Chondrocyte (in vitro differentiated cells): Measurements from ENCODE around the gene LYZL1. TPM values are rescaled to one million over a fixed set of nuclear protein-coding genes. Genes with fewer than 3 reads are reported as not detected.
"Not testable (repeated sequence)": the region's sequence is repeated elsewhere in the genome, so short reads cannot be mapped to it uniquely, and the experiment has no call there.

Source experiments
- DNase-seq: peaks from one replicate; pipeline ENCODE4 v3.0.0; 2021; ENCODE audit warnings: mixed read lengths, low spot score
- H3K27ac Mint-ChIP-seq: one replicate; pipeline ENCODE4 v1.8.0; 2021; ENCODE audit warnings: mild to moderate bottlenecking, moderate library complexity, mixed read lengths; ENCODE audit not compliant: unreplicated experiment
- H3K27me3 Mint-ChIP-seq: 2 replicates; pipeline ENCODE4 v1.8.0; 2021; ENCODE audit warnings: low read depth, mixed read lengths
- H3K36me3 Mint-ChIP-seq: 2 replicates; pipeline ENCODE4 v1.8.0; 2021; ENCODE audit warnings: low read depth, mixed read lengths
- H3K4me1 Mint-ChIP-seq: 2 replicates; pipeline ENCODE4 v1.8.0; 2021; ENCODE audit warnings: low read depth, mild to moderate bottlenecking, mixed read lengths
- H3K4me3 Mint-ChIP-seq: one replicate; pipeline ENCODE4 v1.8.0; 2021; ENCODE audit warnings: mild to moderate bottlenecking, moderate library complexity, mixed read lengths; ENCODE audit not compliant: unreplicated experiment
- H3K9me3 Mint-ChIP-seq: 2 replicates; pipeline ENCODE4 v1.8.0; 2021; ENCODE audit warnings: low read depth, mixed read lengths
- total RNA-seq: library from RNA; stranded (reverse); gene quantifications from 3 replicates; pipeline ENCODE4 v1.2.1, GENCODE V29; 2021
- TF ChIP-seq, protein P1 (sequence below): fragments of 200-600 bp; sonication (generic); IDR thresholded peaks from 2 replicates; pipeline ENCODE4 v1.5.0; 2021; ENCODE audit warnings: antibody characterized with exemption, mild to moderate bottlenecking, moderate library complexity

Gene LYZL1
- total RNA-seq, 1 donor from 2014 or later, result not detected

DNA sequence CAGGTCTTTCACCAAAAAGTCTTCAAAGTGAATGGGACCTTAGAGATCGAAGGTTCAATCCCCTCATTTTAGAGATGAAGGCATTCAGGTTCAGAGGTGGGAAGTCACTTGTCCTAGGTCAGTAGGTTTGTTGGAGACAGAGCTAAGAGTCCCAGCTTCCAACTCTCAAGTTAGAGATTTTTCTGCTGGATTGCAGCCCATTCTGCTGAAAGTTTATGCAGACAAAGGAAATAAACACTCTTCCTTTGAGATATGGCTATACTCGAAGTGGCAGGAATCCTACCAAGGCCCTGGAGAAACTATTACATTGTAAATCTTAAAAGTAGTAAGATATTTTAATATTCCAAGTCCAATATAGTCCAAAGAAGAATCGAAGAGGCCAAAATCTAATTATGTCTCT is 64.4 kb downstream of the LYZL1 start:
- H3K36me3 Mint-ChIP-seq, result no peaks in the 10 kb centered on the region
- peaks cover 3% of the 10 kb centered on the region for H3K9me3 Mint-ChIP-seq
- no peak overlapping the region for H3K4me3 Mint-ChIP-seq
- H3K4me1 Mint-ChIP-seq, result peaks cover 20% of the 10 kb centered on the region
- TF ChIP-seq, protein P1, sequence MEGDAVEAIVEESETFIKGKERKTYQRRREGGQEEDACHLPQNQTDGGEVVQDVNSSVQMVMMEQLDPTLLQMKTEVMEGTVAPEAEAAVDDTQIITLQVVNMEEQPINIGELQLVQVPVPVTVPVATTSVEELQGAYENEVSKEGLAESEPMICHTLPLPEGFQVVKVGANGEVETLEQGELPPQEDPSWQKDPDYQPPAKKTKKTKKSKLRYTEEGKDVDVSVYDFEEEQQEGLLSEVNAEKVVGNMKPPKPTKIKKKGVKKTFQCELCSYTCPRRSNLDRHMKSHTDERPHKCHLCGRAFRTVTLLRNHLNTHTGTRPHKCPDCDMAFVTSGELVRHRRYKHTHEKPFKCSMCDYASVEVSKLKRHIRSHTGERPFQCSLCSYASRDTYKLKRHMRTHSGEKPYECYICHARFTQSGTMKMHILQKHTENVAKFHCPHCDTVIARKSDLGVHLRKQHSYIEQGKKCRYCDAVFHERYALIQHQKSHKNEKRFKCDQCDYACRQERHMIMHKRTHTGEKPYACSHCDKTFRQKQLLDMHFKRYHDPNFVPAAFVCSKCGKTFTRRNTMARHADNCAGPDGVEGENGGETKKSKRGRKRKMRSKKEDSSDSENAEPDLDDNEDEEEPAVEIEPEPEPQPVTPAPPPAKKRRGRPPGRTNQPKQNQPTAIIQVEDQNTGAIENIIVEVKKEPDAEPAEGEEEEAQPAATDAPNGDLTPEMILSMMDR, result no peak
- H3K27me3 Mint-ChIP-seq, result peaks cover 3% of the 10 kb centered on the region
- H3K27ac Mint-ChIP-seq, result no peak overlapping the region
- DNase-seq, result no peak

DNA sequence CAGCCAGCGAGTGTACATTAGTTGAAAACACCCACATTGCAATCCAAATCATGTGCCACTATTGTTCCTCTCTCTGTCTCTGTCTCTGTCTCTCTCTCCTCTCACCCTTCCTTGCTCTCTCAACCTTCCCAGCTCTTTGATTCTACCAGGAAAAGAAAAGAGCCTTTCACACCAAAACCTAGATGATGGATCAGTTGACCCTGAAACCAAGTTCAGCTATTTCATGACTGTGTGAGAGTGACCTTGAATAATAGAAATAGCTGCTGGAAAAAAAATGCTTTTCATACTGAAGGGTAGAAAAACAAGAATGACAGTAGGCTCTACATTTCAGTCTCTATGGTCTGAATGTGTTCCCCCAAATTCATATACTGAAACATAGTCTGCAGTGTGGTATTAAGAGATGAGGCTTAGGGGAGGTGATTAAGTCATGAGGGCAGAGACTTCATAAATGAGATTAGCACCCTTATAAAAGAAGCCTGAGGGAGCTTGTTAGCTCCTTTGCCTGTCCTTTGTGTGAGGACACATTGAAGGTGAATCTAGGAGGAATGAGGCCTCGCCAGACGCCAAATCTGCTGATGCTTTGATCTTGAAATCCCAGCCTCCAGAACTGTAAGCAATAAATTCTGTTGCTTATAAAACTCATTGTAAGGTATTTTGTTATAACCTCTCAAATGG is 65.2 kb downstream of the LYZL1 start:
- H3K36me3 Mint-ChIP-seq, result no peaks in the 10 kb centered on the region
- no peak for DNase-seq
- H3K27ac Mint-ChIP-seq, result no peak overlapping the region
- no peak overlapping the region for H3K4me3 Mint-ChIP-seq
- TF ChIP-seq, protein P1, result no peak
- H3K27me3 Mint-ChIP-seq, result peaks cover 3% of the 10 kb centered on the region
- H3K4me1 Mint-ChIP-seq, result peaks cover 20% of the 10 kb centered on the region
- H3K9me3 Mint-ChIP-seq, result peaks cover 3% of the 10 kb centered on the region

DNA sequence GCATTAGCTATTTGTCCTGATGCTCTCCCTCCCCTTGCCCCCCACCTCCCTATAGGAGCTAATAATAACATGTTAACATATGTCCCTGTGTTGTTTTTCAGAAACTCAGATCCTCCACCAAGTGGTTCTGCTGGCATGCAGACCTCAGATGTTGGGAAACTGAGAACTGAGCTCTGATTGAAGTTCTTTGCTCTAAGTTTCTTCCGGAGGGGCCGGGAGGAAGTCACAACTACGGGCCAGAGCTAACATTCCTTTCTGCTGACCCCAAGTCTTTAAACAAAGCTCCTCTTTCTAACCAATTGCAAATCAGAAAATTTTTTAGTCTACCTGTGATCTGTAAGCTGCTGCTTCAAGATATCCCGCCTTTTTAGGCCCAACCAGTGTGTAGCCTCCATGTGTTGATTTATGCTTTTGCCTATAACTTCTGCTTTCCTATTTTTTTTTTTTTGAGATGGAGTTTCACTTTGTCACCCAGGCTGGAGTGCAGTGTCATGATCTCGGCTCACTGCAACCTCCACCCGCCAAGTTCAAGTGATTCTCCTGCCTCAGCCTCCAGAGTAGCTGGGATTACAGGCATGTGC is 66.6 kb downstream of the LYZL1 start:
- Mint-ChIP-seq H3K27ac (peak overlapping the region; percentile 19), H3K36me3 (no peaks in the 10 kb centered on the region), H3K9me3 (no peaks in the 10 kb centered on the region), H3K4me1 (peaks cover 20% of the 10 kb centered on the region), H3K27me3 (peaks cover 3% of the 10 kb centered on the region), H3K4me3 (no peak overlapping the region)
- no peak for DNase-seq
- TF ChIP-seq, protein P1, result no peak

DNA sequence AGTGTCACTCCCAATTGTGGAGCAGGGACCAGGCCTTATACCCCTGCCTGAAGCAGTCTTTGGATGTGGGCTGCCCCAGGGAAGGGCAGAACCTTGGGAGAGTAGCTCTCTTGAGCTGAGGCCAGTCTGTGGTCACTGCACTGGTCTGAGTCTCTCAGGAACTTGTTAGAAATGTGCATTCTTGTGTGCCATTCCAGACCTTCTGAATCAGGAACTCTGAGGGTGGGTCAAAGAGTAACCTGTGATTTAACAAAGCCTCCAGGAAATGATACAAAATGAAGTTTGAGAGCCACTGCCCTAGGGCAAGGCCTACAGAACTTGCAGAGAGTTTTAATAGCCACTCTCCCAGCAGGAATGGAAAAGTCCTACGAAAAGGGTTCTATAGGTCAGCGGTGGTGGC is 68.1 kb downstream of the LYZL1 start:
- no peaks in the 10 kb centered on the region for H3K36me3 Mint-ChIP-seq
- H3K4me1 Mint-ChIP-seq, result peaks cover 20% of the 10 kb centered on the region
- H3K9me3 Mint-ChIP-seq, result no peaks in the 10 kb centered on the region
- DNase-seq, result no peak
- H3K27ac Mint-ChIP-seq, result no peak overlapping the region
- TF ChIP-seq, protein P1, result no peak
- no peak overlapping the region for H3K4me3 Mint-ChIP-seq
- no peaks in the 10 kb centered on the region for H3K27me3 Mint-ChIP-seq

DNA sequence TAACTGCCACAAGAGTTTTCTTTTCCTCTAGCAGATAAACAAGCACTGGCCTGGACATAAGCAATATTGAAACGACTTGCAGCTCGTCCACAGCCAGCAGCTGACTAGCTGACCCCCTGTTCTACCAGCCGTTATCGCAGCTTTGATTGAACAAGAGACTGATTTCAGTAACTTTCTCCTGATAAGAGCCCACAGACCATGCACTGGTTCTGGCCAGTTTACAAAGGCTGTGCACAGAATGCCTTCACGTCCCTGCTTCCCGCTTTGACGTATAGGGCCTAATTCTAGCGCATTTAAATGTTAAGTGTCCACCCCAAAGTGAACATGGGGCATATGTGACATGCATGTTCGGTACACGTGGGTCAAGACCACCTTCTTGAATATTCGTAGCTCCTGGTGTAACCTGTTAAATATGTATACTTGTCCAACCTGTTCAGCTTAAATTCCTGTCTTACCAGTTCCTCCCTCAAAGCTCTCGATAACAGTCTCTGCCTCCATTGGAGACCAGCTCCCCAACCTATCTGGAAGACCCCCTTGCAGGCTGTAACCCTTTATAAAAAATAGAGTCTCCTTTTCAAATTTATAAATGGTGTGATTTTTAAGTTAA is 69.2 kb downstream of the LYZL1 start:
- Mint-ChIP-seq H3K4me3 (no peak overlapping the region), H3K4me1 (peaks cover 20% of the 10 kb centered on the region), H3K27me3 (no peaks in the 10 kb centered on the region), H3K9me3 (no peaks in the 10 kb centered on the region), H3K27ac (no peak overlapping the region), H3K36me3 (no peaks in the 10 kb centered on the region)
- TF ChIP-seq, protein P1, result no peak
- no peak for DNase-seq

DNA sequence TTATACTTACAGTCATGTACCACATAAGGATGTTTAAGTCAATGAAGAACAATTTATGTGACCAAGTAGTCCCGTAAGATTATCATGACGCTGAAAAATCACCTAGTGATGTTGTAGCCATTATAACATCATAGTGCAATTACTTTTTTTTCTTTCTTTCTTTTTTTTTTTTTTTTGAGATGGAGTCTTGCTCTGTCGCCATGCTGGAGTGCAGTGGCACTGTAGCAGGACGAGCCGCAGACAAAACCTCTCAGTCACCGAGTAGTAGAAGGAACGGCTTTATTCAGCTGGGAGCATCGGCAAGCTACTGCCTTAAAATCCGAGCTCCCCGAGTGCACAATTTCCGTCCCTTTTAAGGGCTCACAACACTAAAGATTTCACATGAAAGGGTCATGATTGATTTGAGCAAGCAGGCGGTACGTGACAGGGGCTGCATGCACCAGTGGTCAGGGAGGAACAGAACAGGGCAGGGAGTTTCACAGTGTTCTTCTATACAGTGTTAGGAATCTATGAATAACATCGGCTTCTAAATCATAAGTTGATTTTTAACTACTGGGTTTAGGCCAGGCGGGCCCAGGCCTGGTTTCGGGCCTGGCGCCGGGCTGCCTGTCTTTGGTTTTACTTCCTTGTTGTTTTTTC is 71.5 kb downstream of the LYZL1 start:
- H3K9me3 Mint-ChIP-seq, H3K36me3 Mint-ChIP-seq, H3K4me3 Mint-ChIP-seq, H3K27ac Mint-ChIP-seq, H3K27me3 Mint-ChIP-seq, DNase-seq: not testable (repeated sequence)
- H3K4me1 Mint-ChIP-seq, result peaks cover 17% of the 10 kb centered on the region
